ENCODE data around the gene BTBD2. TPM values are rescaled to one million over a fixed set of nuclear protein-coding genes. Genes with fewer than 3 reads are reported as not detected.

BTBD2 gene
- total RNA-seq, 4 donors from 2014 or later: 54.6 to 82.9 (median 63.6) TPM

DNA sequence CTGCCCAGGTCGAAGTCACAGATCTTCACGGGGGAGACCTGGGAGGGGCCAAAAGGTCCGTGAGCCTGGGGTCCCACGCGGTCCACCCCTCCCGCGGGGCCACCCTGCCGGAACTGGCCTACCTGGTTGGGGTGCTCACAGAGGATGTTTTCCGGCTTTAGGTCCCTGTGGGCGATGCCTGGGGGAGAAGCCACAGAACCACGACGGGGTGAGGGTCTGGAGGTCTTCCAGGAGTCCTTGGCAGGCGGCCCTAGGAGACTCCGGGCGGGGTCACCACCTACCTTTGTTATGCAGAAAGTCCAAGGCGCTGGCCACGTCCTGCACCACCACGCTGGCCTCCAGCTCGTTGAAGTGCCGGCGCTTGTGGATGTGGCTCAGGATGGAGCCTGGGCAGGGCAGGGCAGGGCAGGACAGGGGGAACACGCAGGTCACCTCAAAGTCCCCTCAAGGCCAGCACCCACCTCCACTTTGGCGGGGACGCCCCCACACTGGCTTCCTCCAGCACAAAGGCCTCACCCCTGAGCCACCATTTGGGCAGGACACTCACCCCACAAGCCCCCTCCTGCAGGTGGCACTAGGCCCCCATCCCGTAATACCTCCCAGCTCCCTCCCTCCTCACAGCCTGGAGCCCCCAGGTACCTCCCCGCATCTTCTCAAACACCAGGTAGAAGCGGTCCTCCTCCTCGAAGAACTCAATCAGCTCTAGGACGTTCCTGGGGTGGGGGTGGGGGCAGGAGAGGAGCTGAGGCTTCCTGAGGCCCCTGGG lies 27.2 kb upstream of the BTBD2 start:
- ATAC-seq: peak in 1 of 2 donors; percentile 0
- in situ Hi-C loops (cut with MboI; ENCODE audit: low sequenced_read_pairs in 4 of 4): no loop called here
- DNase-seq: peak; percentile 30 to 67
- peaks cover 68 to 71% of the 10 kb centered on the region in 2 donors for H3K4me1 ChIP-seq
- H3K27ac ChIP-seq: peak overlapping the region; percentile 96 to 100 (median 100)
- no peaks in the 10 kb centered on the region for H3K9me3 ChIP-seq
- peaks cover 0 to 53% of the 10 kb centered on the region in 2 donors for H3K36me3 ChIP-seq
- peak overlapping the region; percentile 23 to 37 (median 29) for H3K4me3 ChIP-seq
- intact Hi-C loops (cut with DNase I; ENCODE audit: low total_unique reads): no loop called here
- H3K27me3 ChIP-seq: no peaks in the 10 kb centered on the region
- TF ChIP-seq POLR2A (IDR thresholded peaks at IDR 0.05): no peak
- TF ChIP-seq, protein P1, sequence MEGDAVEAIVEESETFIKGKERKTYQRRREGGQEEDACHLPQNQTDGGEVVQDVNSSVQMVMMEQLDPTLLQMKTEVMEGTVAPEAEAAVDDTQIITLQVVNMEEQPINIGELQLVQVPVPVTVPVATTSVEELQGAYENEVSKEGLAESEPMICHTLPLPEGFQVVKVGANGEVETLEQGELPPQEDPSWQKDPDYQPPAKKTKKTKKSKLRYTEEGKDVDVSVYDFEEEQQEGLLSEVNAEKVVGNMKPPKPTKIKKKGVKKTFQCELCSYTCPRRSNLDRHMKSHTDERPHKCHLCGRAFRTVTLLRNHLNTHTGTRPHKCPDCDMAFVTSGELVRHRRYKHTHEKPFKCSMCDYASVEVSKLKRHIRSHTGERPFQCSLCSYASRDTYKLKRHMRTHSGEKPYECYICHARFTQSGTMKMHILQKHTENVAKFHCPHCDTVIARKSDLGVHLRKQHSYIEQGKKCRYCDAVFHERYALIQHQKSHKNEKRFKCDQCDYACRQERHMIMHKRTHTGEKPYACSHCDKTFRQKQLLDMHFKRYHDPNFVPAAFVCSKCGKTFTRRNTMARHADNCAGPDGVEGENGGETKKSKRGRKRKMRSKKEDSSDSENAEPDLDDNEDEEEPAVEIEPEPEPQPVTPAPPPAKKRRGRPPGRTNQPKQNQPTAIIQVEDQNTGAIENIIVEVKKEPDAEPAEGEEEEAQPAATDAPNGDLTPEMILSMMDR (IDR thresholded peaks at IDR 0.05 in 4 of 5, conservative IDR thresholded peaks at IDR 0.05 in 1 of 5): peak in 1 of 5 experiments; percentile 11

DNA sequence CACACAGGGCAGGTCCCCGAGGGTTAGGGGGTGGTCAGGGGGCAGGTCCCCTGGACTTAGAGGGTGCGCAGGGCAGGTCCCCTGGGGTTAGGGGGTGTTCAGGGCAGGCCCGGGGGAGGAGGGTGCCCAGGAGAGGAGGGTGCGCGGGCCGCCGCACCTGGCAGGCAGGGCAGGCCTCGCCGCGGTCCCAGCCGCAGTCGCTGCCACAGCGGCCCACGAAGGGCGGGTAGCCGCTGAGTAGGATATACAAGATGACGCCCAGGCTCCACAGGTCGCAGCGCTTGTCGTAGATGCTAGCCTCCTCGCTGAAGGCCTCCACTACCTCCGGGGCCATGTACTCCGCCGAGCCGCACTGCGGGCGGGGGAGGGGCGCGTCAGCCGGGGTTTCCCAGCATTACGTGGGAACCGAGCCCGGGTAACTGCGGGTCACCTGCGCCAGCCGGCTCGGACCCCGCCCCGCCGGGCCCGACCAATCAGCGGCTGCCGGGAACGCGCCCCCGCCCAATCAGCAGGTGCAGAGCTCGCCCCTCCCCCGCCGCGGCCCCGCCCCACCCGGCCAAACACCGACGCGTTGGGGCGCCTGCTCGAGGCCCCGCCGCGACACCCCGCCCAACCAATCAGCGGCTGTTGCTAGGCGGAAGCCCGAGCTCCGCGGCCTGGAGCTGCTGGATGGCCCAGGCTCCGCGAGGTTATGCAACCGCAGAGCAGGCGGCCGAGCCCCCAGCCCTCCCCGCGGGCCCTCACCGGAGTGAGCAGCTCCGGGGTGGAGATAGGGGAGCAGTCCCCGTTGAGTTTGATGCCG lies 26.4 kb upstream of the BTBD2 start:
- TF ChIP-seq, protein P1 (IDR thresholded peaks at IDR 0.05 in 4 of 5, conservative IDR thresholded peaks at IDR 0.05 in 1 of 5): no peak
- peak; percentile 34 to 67 for TF ChIP-seq POLR2A (IDR thresholded peaks at IDR 0.05)
- Histone ChIP-seq H3K9me3 (no peaks in the 10 kb centered on the region), H3K4me1 (peaks cover 60 to 64% of the 10 kb centered on the region in 2 donors), H3K27ac (peak overlapping the region; percentile 96 to 100 (median 100)), H3K4me3 (peak overlapping the region; percentile 26 to 42 (median 38)), H3K27me3 (no peaks in the 10 kb centered on the region), H3K36me3 (peaks cover 0 to 53% of the 10 kb centered on the region in 2 donors)
- in situ Hi-C loops (cut with MboI; ENCODE audit: low sequenced_read_pairs in 4 of 4) (no loop called here), intact Hi-C loops (cut with DNase I; ENCODE audit: low total_unique reads) (no loop called here)
- DNase-seq (peak; percentile 97 to 98), ATAC-seq (peak; percentile 45 to 64)

DNA sequence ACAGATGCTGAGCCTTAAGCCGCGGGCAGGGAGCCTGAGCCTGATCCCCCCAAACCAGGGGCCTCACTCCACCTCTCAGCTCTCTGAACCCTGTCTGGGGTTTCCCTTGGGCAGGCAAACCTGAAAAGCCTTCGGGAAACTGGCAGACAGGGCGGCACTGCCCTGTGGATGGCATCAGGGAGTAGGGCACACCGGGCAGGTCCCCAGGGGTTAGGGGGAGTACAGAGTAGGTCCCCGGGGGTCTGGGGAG lies 25.8 kb upstream of the BTBD2 start:
- peaks cover 55 to 58% of the 10 kb centered on the region in 2 donors for H3K4me1 ChIP-seq
- peak overlapping the region; percentile 96 to 100 (median 100) for H3K27ac ChIP-seq
- no peak for TF ChIP-seq POLR2A (IDR thresholded peaks at IDR 0.05)
- TF ChIP-seq, protein P1 (IDR thresholded peaks at IDR 0.05 in 4 of 5, conservative IDR thresholded peaks at IDR 0.05 in 1 of 5): no peak
- in situ Hi-C loops (cut with MboI; ENCODE audit: low sequenced_read_pairs in 4 of 4): no loop called here
- peak; percentile 2 to 36 for DNase-seq
- peaks cover 0 to 49% of the 10 kb centered on the region in 2 donors for H3K36me3 ChIP-seq
- H3K4me3 ChIP-seq: peak overlapping the region; percentile 26 to 42 (median 36)
- H3K27me3 ChIP-seq: no peaks in the 10 kb centered on the region
- ATAC-seq: no peak
- intact Hi-C loops (cut with DNase I; ENCODE audit: low total_unique reads): no loop called here
- no peaks in the 10 kb centered on the region for H3K9me3 ChIP-seq

DNA sequence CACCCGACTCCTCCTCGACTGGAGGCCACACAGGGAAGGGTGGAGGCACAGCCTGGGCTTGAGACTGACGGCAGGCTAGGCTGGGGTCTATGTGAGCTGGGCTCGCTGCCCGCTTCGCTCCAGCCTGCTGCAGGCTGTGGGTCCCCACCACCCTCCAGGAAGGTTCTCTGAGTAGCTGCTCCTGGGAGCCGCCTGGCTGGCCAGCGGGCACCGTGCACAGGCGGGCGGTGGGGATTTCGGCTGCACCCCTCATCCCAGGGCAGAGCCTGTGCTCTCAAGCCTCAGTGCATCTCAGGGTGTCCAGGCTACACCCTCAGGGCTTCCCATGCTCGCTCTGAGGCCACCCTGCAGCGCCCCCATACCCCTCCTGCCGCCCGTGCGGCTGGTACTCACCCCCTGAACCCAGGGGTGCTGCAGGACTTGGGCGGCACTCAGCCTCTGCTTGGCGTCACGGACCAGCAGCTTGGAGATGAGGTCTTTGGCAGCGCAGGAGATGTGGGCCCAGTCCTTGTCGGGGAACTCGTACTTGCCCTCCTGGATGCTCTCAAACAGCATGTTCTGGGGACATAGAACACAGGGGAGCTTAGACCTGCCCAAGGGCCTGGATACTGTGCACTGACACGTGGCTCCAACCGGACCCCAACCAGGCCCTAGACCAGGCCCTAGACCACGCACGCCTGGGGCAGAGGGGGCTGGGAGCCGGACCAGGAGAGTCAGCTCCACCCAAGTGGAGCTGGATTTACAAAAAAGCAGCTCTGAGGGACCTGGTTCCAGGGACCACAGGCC lies 25.3 kb upstream of the BTBD2 start:
- ATAC-seq (no peak), DNase-seq (peak in 1 of 2 donors; percentile 2)
- intact Hi-C loops (cut with DNase I; ENCODE audit: low total_unique reads) (no loop called here), in situ Hi-C loops (cut with MboI; ENCODE audit: low sequenced_read_pairs in 4 of 4) (no loop called here)
- no peaks in the 10 kb centered on the region for H3K27me3 ChIP-seq
- H3K9me3 ChIP-seq: peaks cover 0 to 2% (median 2%) of the 10 kb centered on the region in 3 donors
- H3K36me3 ChIP-seq: peaks cover 0 to 44% of the 10 kb centered on the region in 2 donors
- peak overlapping the region; percentile 96 to 100 (median 100) for H3K27ac ChIP-seq
- H3K4me1 ChIP-seq: peaks cover 50 to 53% of the 10 kb centered on the region in 2 donors
- H3K4me3 ChIP-seq: peak overlapping the region in 2 of 4 donors; percentile 26 to 39
- TF ChIP-seq, protein P1 (IDR thresholded peaks at IDR 0.05 in 4 of 5, conservative IDR thresholded peaks at IDR 0.05 in 1 of 5): no peak
- no peak for TF ChIP-seq POLR2A (IDR thresholded peaks at IDR 0.05)
